Upper lobe of right lung (tissue), 1 donor: ENCODE data around the gene DENND1B. TPM values are rescaled to one million over a fixed set of nuclear protein-coding genes. Genes with fewer than 3 reads are reported as not detected.

Experiments used
- ATAC-seq: fragments of 200-7000 bp; cut with Tn5 transposase; one replicate; pipeline ENCODE4 v1.9.1; 2020; ENCODE audit warnings: mild to moderate bottlenecking, moderate library complexity
- DNase-seq: peaks from one replicate; pipeline ENCODE4 v3.0.0-alpha.2; 2020
- H3K27ac ChIP-seq: fragments of 200-600 bp; one replicate; pipeline ENCODE4 v1.8.0; 2022
- H3K27me3 ChIP-seq: fragments of 200-600 bp; one replicate; pipeline ENCODE4 v1.8.0; 2022; ENCODE audit warnings: mild to moderate bottlenecking
- H3K36me3 ChIP-seq: fragments of 200-600 bp; one replicate; pipeline ENCODE4 v1.8.0; 2022
- H3K4me1 ChIP-seq: fragments of 200-600 bp; one replicate; pipeline ENCODE4 v1.8.0; 2022
- H3K4me3 ChIP-seq: fragments of 200-600 bp; one replicate; pipeline ENCODE4 v1.8.0; 2022; ENCODE audit warnings: mild to moderate bottlenecking
- H3K9me3 ChIP-seq: fragments of 200-600 bp; one replicate; pipeline ENCODE4 v1.8.0; 2022
- CTCF ChIP-seq: fragments of 200-600 bp; IDR thresholded peaks from one replicate; pipeline ENCODE4 v1.8.0; 2022; ENCODE audit warnings: antibody characterized with exemption
- intact Hi-C: fragments of 100-400 bp; cut with DNase I; formaldehyde crosslinking; loops from one replicate; pipeline ENCODE4 v1.11.0; 2022
- total RNA-seq: library from RNA; stranded (reverse); fragmentation: NEBNext Ultra II Directional; extraction: Animal tissue kit (Norgen Biotek cat#: 25700); gene quantifications from one replicate; pipeline ENCODE4 v1.2.1, GENCODE V29; 2021
- donor health status: DM: no; HTN: yes; CAD: no; lungs with severe emphysema.

The DENND1B gene
- total RNA-seq, 1 donor from 2014 or later = 20.1 TPM

- no peaks in the 10 kb centered on the region for H3K27me3 ChIP-seq
- H3K9me3 ChIP-seq = no peaks in the 10 kb centered on the region
- H3K27ac ChIP-seq = no peak overlapping the region
- H3K4me1 ChIP-seq = no peaks in the 10 kb centered on the region
- no peak for DNase-seq
- no peak for ATAC-seq
- intact Hi-C loops = no loop called here
- TF ChIP-seq CTCF = no peak
- no peaks in the 10 kb centered on the region for H3K36me3 ChIP-seq
- H3K4me3 ChIP-seq = no peak overlapping the region
Observed at GRCh38 chr1:197663162-197663953, 111.9 kb downstream of the DENND1B start.

- H3K27ac ChIP-seq = no peak overlapping the region
- DNase-seq (no peak), ATAC-seq (no peak)
- no peak overlapping the region for H3K4me3 ChIP-seq
- no peaks in the 10 kb centered on the region for H3K9me3 ChIP-seq
- intact Hi-C loops = no loop called here
- no peaks in the 10 kb centered on the region for H3K36me3 ChIP-seq
- no peak for TF ChIP-seq CTCF
- no peaks in the 10 kb centered on the region for H3K4me1 ChIP-seq
- no peaks in the 10 kb centered on the region for H3K27me3 ChIP-seq
Observed at GRCh38 chr1:197660389-197660788, 114.9 kb downstream of the DENND1B start.

GRCh38 chr1:197659171-197659570, 116.1 kb downstream of the DENND1B start:
- no peak for DNase-seq
- H3K4me3 ChIP-seq = no peak overlapping the region

GRCh38 chr1:197649188-197649587, 126.1 kb downstream of the DENND1B start:
- no peak for DNase-seq
- no peak for ATAC-seq
- intact Hi-C loops = no loop called here
- Histone ChIP-seq H3K4me3 (no peak overlapping the region), H3K9me3 (no peaks in the 10 kb centered on the region), H3K4me1 (no peaks in the 10 kb centered on the region), H3K36me3 (no peaks in the 10 kb centered on the region), H3K27ac (no peak overlapping the region), H3K27me3 (no peaks in the 10 kb centered on the region)
- no peak for TF ChIP-seq CTCF

More at GRCh38 chr1:197659171-197659570, 116.1 kb downstream of the DENND1B start:
- TF ChIP-seq CTCF = no peak
- H3K27me3 ChIP-seq = no peaks in the 10 kb centered on the region
- H3K36me3 ChIP-seq = no peaks in the 10 kb centered on the region
- no peak overlapping the region for H3K27ac ChIP-seq
- H3K4me1 ChIP-seq = no peaks in the 10 kb centered on the region
- intact Hi-C loops = no loop called here
- no peak for ATAC-seq
- H3K9me3 ChIP-seq = no peaks in the 10 kb centered on the region

- ATAC-seq (no peak), DNase-seq (no peak)
- Histone ChIP-seq H3K27me3 (no peaks in the 10 kb centered on the region), H3K27ac (no peak overlapping the region), H3K9me3 (no peaks in the 10 kb centered on the region), H3K36me3 (peaks cover 8% of the 10 kb centered on the region), H3K4me3 (no peak overlapping the region), H3K4me1 (no peaks in the 10 kb centered on the region)
- intact Hi-C loops = no loop called here
- no peak for TF ChIP-seq CTCF
Observed at GRCh38 chr1:197638316-197638715, 137.0 kb downstream of the DENND1B start.
